HG03571 (cell line): Measurements from ENCODE around the gene ZNF606.

ENCODE experiments used
- ATAC-seq: cut with Tn5 transposase; IDR thresholded peaks from one replicate; pipeline ENCODE4 v1.9.1; 2021; ENCODE audit not compliant: unreplicated experiment

Gene ZNF606

GRCh38 chr19:57934820-57935665 lies 67.6 kb downstream of the ZNF606 start, which contains the start of gene ZNF418:
TSS of gene ZNF418 (minus strand) at chr19:57935402. CDS start at chr19:57933822, 1,580 bp downstream.
- no peak for ATAC-seq

DNA sequence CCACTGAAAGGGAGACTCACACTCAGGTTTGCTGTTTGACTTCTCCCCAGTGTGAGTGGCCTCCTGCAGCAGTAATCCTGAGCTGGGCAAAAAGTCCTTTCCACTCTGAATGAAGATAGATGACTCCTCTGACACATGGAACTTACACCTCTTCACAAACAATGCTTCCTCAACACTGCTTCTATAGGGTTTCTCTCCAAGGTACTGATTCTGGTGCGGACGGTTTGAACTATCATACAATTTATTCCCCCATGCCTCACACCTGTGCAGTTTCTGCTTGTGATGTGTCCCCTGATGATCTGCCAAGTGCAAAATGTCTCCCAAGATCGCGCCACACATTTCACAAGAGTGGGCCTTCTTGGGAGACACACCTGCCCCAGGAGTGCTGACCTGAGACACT lies 75.0 kb downstream of the ZNF606 start:
- ATAC-seq: no peak
